ENCODE results near the gene CORO2B.
A peak's percentile ranks its signal among the peaks of the same experiment; 100 is the strongest.

DNA sequence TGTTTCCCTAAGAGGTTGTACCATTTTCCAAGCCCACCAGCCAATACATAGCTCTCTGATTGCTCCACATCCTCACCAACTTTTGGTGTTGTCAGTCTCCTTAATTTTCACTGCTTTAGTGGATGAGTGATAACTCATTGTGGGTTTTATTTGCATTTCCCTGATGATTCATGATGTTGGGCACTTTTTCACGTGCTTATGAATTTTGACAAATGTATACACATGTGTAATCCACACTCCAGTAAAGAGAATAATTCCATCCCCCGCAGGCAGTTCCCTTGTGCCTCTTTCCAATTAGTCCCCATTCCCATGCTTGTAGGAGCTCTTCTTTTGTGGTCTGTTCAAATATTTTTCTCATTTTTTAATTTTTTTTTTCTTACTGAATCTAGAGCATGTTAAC, 189.5 kb downstream of the CORO2B start:
- TF ChIP-seq, protein P1, sequence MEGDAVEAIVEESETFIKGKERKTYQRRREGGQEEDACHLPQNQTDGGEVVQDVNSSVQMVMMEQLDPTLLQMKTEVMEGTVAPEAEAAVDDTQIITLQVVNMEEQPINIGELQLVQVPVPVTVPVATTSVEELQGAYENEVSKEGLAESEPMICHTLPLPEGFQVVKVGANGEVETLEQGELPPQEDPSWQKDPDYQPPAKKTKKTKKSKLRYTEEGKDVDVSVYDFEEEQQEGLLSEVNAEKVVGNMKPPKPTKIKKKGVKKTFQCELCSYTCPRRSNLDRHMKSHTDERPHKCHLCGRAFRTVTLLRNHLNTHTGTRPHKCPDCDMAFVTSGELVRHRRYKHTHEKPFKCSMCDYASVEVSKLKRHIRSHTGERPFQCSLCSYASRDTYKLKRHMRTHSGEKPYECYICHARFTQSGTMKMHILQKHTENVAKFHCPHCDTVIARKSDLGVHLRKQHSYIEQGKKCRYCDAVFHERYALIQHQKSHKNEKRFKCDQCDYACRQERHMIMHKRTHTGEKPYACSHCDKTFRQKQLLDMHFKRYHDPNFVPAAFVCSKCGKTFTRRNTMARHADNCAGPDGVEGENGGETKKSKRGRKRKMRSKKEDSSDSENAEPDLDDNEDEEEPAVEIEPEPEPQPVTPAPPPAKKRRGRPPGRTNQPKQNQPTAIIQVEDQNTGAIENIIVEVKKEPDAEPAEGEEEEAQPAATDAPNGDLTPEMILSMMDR (conservative IDR thresholded peaks at IDR 0.05; ENCODE audit: low read depth, low read length): no peak
- TF ChIP-seq POLR2A (IDR thresholded peaks at IDR 0.05; ENCODE audit: low read depth, low read length) (no peak), BHLHE40 (IDR thresholded peaks at IDR 0.05; ENCODE audit: low read depth, low read length) (peak; percentile 86), MAFK (IDR thresholded peaks at IDR 0.05; ENCODE audit: low read depth, low read length) (no peak), CEBPB (IDR thresholded peaks at IDR 0.05; ENCODE audit: low read depth, low read length) (no peak), RAD21 (IDR thresholded peaks at IDR 0.05; ENCODE audit: low read length) (no peak), USF2 (IDR thresholded peaks at IDR 0.05; ENCODE audit: low read depth, low read length) (no peak), MXI1 (IDR thresholded peaks at IDR 0.05; ENCODE audit: borderline replicate concordance, low read depth, low read length) (no peak), RCOR1 (IDR thresholded peaks at IDR 0.05; ENCODE audit: insufficient replicate concordance, low read length) (no peak)
